AG09319 (cell line): ENCODE data around the gene BHLHE41.

Experiments used
- DNase-seq: peaks from one replicate; pipeline ENCODE4 v3.0.0-alpha.2; 2010; ENCODE audit warnings: low read depth; ENCODE audit errors: extremely low read depth
- CTCF ChIP-seq: IDR thresholded peaks from 2 replicates; pipeline ENCODE4 v1.5.1; 2011; ENCODE audit warnings: low read depth, mild to moderate bottlenecking, inconsistent platforms, low read length, moderate library complexity

BHLHE41 gene

GRCh38 chr12:26149968-26150500 lies 25.2 kb upstream of the BHLHE41 start:
- TF ChIP-seq CTCF = no peak
- DNase-seq = no peak

- TF ChIP-seq CTCF = no peak
- DNase-seq = no peak
Measured at GRCh38 chr12:26148291-26148690, 23.5 kb upstream of the BHLHE41 start.

- no peak for TF ChIP-seq CTCF
- no peak for DNase-seq
Measured at GRCh38 chr12:26143291-26143690, 18.5 kb upstream of the BHLHE41 start.

- TF ChIP-seq CTCF = no peak
- no peak for DNase-seq
Measured at GRCh38 chr12:26138860-26139259, 14.0 kb upstream of the BHLHE41 start.

GRCh38 chr12:26136688-26137087 lies 11.9 kb upstream of the BHLHE41 start:
- DNase-seq = no peak
- no peak for TF ChIP-seq CTCF

- TF ChIP-seq CTCF = no peak
- DNase-seq = no peak
Measured at GRCh38 chr12:26135571-26135970, 10.7 kb upstream of the BHLHE41 start.

GRCh38 chr12:26135010-26135420 lies 10.2 kb upstream of the BHLHE41 start:
- no peak for DNase-seq
- no peak for TF ChIP-seq CTCF
